Transverse colon (tissue), 3 donors: Measurements from ENCODE around the gene ZNF99.

Experiments
- CTCF ChIP-seq, 5 experiments: fragments of 200-600 bp in 3 of 5; fragments of 450-650 bp in 2 of 5; sonication (generic) in 3 of 5; IDR thresholded peaks; 1 replicate in 2 of 5; 2 replicates in 3 of 5; pipeline ENCODE4 v1.5.1; 2016 to 2017; ENCODE audit warnings: antibody characterized with exemption in 5 of 5, inconsistent platforms in 3 of 5, mild to moderate bottlenecking in 2 of 5, moderate library complexity in 1 of 5
- POLR2A ChIP-seq: fragments of 450-650 bp; IDR thresholded peaks from one replicate; pipeline ENCODE4 v1.6.1; 2016; ENCODE audit warnings: antibody characterized with exemption, mild to moderate bottlenecking, moderate library complexity

GRCh38 chr19:22807061-22807835, 23.3 kb upstream of the ZNF99 start:
- TF ChIP-seq CTCF (IDR thresholded peaks at IDR 0.05) (no peak), POLR2A (no peak)
